Testis (tissue), 2 donors: ENCODE measurements around the gene CDH2.

Experiments used
- POLR2A ChIP-seq: fragments of 450-650 bp; IDR thresholded peaks from one replicate; pipeline ENCODE4 v1.6.1; 2017; ENCODE audit warnings: antibody characterized with exemption, mild to moderate bottlenecking, moderate library complexity
- TF ChIP-seq, protein P1 (sequence below), 3 experiments: fragments of 450-650 bp in 2 of 3; fragments of 200-600 bp in 1 of 3; sonication (generic) in 1 of 3; IDR thresholded peaks; one replicate each; pipeline ENCODE4 v1.5.1; 2016 to 2019; ENCODE audit warnings: antibody characterized with exemption in 3 of 3, mild to moderate bottlenecking in 2 of 3, moderate library complexity in 1 of 3

DNA sequence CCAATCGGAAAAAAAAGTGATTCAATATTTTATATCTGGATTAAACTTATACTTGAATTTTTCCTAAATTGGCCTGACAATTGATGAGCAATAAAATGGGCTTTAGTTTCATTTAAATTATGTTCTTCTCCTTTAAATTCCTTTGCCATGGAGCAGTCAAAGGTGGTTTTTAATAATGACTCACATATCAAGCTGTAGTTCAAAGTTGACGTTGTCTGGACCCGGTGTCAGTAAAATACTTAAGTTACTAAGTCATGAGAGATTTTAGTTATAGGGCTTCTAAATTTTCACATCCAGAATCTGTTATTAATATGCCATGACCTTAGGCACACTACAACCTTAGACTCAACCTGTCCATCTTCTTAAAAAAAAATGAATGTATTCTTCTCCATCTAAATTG lies 62.5 kb downstream of the CDH2 start:
- no peak for TF ChIP-seq POLR2A
- TF ChIP-seq, protein P1, sequence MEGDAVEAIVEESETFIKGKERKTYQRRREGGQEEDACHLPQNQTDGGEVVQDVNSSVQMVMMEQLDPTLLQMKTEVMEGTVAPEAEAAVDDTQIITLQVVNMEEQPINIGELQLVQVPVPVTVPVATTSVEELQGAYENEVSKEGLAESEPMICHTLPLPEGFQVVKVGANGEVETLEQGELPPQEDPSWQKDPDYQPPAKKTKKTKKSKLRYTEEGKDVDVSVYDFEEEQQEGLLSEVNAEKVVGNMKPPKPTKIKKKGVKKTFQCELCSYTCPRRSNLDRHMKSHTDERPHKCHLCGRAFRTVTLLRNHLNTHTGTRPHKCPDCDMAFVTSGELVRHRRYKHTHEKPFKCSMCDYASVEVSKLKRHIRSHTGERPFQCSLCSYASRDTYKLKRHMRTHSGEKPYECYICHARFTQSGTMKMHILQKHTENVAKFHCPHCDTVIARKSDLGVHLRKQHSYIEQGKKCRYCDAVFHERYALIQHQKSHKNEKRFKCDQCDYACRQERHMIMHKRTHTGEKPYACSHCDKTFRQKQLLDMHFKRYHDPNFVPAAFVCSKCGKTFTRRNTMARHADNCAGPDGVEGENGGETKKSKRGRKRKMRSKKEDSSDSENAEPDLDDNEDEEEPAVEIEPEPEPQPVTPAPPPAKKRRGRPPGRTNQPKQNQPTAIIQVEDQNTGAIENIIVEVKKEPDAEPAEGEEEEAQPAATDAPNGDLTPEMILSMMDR (IDR thresholded peaks at IDR 0.05): no peak
